Measurements from ENCODE around the gene SUN2. TPM values are rescaled to one million over a fixed set of nuclear protein-coding genes. Genes with fewer than 3 reads are reported as not detected.
A peak's percentile ranks its signal among the peaks of the same experiment; 100 is the strongest.

Gene SUN2
- total and polyA plus RNA-seq, 10 of the 15 experiments (the other 5 are each of a cell fraction or from before 2014, with no cell fraction given), result 0.18 to 107 (median 35.9) TPM

- TF ChIP-seq ASH2L (IDR thresholded peaks at IDR 0.05; ENCODE audit: borderline replicate concordance, low read depth) (no peak), FOXM1 (IDR thresholded peaks at IDR 0.05; ENCODE audit: low read depth, low read length) (no peak), SUZ12 (IDR thresholded peaks at IDR 0.05; ENCODE audit: unreplicated experiment) (no peak), PML (IDR thresholded peaks at IDR 0.05; ENCODE audit: low read length) (peak; percentile 71; the same call in 1 of the 2 replicates), CBX3 (IDR thresholded peaks at IDR 0.05; ENCODE audit: borderline replicate concordance, low read depth) (no peak), BCL11A (IDR thresholded peaks at IDR 0.05; ENCODE audit: low read depth, low read length) (no peak), LARP7 (IDR thresholded peaks at IDR 0.05) (peak; percentile 80), E2F8 (IDR thresholded peaks at IDR 0.05; ENCODE audit: low read depth, partially characterized antibody) (peak; percentile 92), IKZF2 (IDR thresholded peaks at IDR 0.05) (peak; percentile 62 to 67; a peak in 3 of 4 replicates), RELB (IDR thresholded peaks at IDR 0.05; ENCODE audit: low read depth) (peak; percentile 56; the same call in 1 of the 2 replicates), SPI1 (IDR thresholded peaks at IDR 0.05; ENCODE audit: borderline replicate concordance, insufficient read depth, low read depth, low read length) (no peak), STAT1 (conservative IDR thresholded peaks at IDR 0.05) (no peak), ZSCAN29 (IDR thresholded peaks at IDR 0.05) (no peak), ATF3 (IDR thresholded peaks at IDR 0.05; ENCODE audit: borderline replicate concordance, extremely low read depth, low read depth, low read length) (no peak)
- TF ChIP-seq, protein P1, sequence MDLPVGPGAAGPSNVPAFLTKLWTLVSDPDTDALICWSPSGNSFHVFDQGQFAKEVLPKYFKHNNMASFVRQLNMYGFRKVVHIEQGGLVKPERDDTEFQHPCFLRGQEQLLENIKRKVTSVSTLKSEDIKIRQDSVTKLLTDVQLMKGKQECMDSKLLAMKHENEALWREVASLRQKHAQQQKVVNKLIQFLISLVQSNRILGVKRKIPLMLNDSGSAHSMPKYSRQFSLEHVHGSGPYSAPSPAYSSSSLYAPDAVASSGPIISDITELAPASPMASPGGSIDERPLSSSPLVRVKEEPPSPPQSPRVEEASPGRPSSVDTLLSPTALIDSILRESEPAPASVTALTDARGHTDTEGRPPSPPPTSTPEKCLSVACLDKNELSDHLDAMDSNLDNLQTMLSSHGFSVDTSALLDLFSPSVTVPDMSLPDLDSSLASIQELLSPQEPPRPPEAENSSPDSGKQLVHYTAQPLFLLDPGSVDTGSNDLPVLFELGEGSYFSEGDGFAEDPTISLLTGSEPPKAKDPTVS (IDR thresholded peaks at IDR 0.05; ENCODE audit: low read depth, low read length), result no peak
- TF ChIP-seq, protein P2, sequence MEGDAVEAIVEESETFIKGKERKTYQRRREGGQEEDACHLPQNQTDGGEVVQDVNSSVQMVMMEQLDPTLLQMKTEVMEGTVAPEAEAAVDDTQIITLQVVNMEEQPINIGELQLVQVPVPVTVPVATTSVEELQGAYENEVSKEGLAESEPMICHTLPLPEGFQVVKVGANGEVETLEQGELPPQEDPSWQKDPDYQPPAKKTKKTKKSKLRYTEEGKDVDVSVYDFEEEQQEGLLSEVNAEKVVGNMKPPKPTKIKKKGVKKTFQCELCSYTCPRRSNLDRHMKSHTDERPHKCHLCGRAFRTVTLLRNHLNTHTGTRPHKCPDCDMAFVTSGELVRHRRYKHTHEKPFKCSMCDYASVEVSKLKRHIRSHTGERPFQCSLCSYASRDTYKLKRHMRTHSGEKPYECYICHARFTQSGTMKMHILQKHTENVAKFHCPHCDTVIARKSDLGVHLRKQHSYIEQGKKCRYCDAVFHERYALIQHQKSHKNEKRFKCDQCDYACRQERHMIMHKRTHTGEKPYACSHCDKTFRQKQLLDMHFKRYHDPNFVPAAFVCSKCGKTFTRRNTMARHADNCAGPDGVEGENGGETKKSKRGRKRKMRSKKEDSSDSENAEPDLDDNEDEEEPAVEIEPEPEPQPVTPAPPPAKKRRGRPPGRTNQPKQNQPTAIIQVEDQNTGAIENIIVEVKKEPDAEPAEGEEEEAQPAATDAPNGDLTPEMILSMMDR (IDR thresholded peaks at IDR 0.05 in 2 of 3, conservative IDR thresholded peaks at IDR 0.05 in 1 of 3; ENCODE audit: control insufficient read depth in 2 of 3, extremely low read depth in 1 of 3, insufficient read depth in 1 of 3, low read depth in 3 of 3, low read length in 3 of 3), result no peak
- TF ChIP-seq, protein P3, sequence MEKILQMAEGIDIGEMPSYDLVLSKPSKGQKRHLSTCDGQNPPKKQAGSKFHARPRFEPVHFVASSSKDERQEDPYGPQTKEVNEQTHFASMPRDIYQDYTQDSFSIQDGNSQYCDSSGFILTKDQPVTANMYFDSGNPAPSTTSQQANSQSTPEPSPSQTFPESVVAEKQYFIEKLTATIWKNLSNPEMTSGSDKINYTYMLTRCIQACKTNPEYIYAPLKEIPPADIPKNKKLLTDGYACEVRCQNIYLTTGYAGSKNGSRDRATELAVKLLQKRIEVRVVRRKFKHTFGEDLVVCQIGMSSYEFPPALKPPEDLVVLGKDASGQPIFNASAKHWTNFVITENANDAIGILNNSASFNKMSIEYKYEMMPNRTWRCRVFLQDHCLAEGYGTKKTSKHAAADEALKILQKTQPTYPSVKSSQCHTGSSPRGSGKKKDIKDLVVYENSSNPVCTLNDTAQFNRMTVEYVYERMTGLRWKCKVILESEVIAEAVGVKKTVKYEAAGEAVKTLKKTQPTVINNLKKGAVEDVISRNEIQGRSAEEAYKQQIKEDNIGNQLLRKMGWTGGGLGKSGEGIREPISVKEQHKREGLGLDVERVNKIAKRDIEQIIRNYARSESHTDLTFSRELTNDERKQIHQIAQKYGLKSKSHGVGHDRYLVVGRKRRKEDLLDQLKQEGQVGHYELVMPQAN (conservative IDR thresholded peaks at IDR 0.05), result peak; percentile 74; the same call in 1 of the 2 replicates
Observed at GRCh38 chr22:38705235-38706100, 50.3 kb downstream of the SUN2 start, which contains the start of gene GTPBP1 (continued).

Measured in GM12878 (cell line).